A172 (cell line): ENCODE results near the gene PCBP4. TPM values are rescaled to one million over a fixed set of nuclear protein-coding genes. Genes with fewer than 3 reads are reported as not detected.
"Not testable (repeated sequence)": the region's sequence is repeated elsewhere in the genome, so short reads cannot be mapped to it uniquely, and the experiment has no call there.

ENCODE experiments used
- DNase-seq: peaks from one replicate; pipeline ENCODE4 v3.0.0-alpha.2; 2015; ENCODE audit warnings: low spot score
- total RNA-seq: library from RNA; depleted of rRNA; stranded (reverse); fragments of >200 nt; shearing (Covaris generic); gene quantifications from 2 replicates; pipeline ENCODE4 v1.2.3, GENCODE V29; 2014

PCBP4 gene
- total RNA-seq, 1 experiment from 2014 or later: 99.7 TPM

GRCh38 chr3:51940648-51941462 is 26.4 kb downstream of the PCBP4 start:
- no peak for DNase-seq

- no peak for DNase-seq
Measured at GRCh38 chr3:51938780-51939425, 28.4 kb downstream of the PCBP4 start.

- DNase-seq: no peak
Measured at GRCh38 chr3:51937611-51938450, 29.4 kb downstream of the PCBP4 start.

GRCh38 chr3:51937014-51937413 is 30.2 kb downstream of the PCBP4 start:
- peak; percentile 59 for DNase-seq

GRCh38 chr3:51935886-51936755 is 31.1 kb downstream of the PCBP4 start:
- no peak for DNase-seq

- no peak for DNase-seq
Measured at GRCh38 chr3:51934991-51935885, 32.0 kb downstream of the PCBP4 start.

- no peak for DNase-seq
Measured at GRCh38 chr3:51934139-51934850, 33.0 kb downstream of the PCBP4 start.

- DNase-seq: no peak
Measured at GRCh38 chr3:51933471-51934138, 33.6 kb downstream of the PCBP4 start.

GRCh38 chr3:51932471-51933370 is 34.5 kb downstream of the PCBP4 start:
- DNase-seq: no peak

GRCh38 chr3:51931756-51932155 is 35.5 kb downstream of the PCBP4 start:
- no peak for DNase-seq

- no peak for DNase-seq
Measured at GRCh38 chr3:51930439-51930838, 36.8 kb downstream of the PCBP4 start.

GRCh38 chr3:51929420-51930003 is 37.7 kb downstream of the PCBP4 start:
- DNase-seq: peak; percentile 16

GRCh38 chr3:51928981-51929380 is 38.3 kb downstream of the PCBP4 start:
- DNase-seq: not testable (repeated sequence)

GRCh38 chr3:51928438-51928837 is 38.8 kb downstream of the PCBP4 start:
- DNase-seq: no peak

GRCh38 chr3:51927061-51927977 is 39.9 kb downstream of the PCBP4 start:
- no peak for DNase-seq

- DNase-seq: no peak
Measured at GRCh38 chr3:51921081-51921578, 46.1 kb downstream of the PCBP4 start.
